CD8-positive, alpha-beta memory T cell (primary cell): Measurements from ENCODE around the gene FAF1. TPM values are rescaled to one million over a fixed set of nuclear protein-coding genes. Genes with fewer than 3 reads are reported as not detected.

Experiments
- CTCF ChIA-PET: fragments of 350-600 bp; sonication (Branson Sonifier 250); formaldehyde crosslinking; loops from one replicate; lab custom pipeline; 2021; ENCODE audit warnings: antibody characterized with exemption; lab: Charles Lee
- POLR2A ChIA-PET: fragments of 350-600 bp; sonication (Branson Sonifier 250); formaldehyde crosslinking; loops from one replicate; lab custom pipeline; 2021; ENCODE audit warnings: antibody characterized with exemption; lab: Charles Lee
- DNase-seq, 5 donors: peaks; one replicate each; pipeline versions ENCODE4 v3.0.0 to v3.0.0-alpha.2; 2020 to 2022; ENCODE audit warnings: mixed read lengths in 1 of 5
- H3K27ac ChIP-seq: one replicate; pipeline ENCODE4 v1.7.0; 2013; ENCODE audit warnings: low read depth, mild to moderate bottlenecking, low read length, moderate library complexity
- H3K27me3 ChIP-seq: 2 replicates; pipeline ENCODE4 v1.7.0; 2013; ENCODE audit warnings: low read length, mild to moderate bottlenecking; ENCODE audit not compliant: insufficient read depth, poor library complexity, severe bottlenecking
- H3K36me3 ChIP-seq: 2 replicates; pipeline ENCODE4 v1.7.0; 2013; ENCODE audit warnings: mild to moderate bottlenecking, low read length, moderate library complexity; ENCODE audit not compliant: insufficient read depth
- H3K4me1 ChIP-seq: 2 replicates; pipeline ENCODE4 v1.7.0; 2013; ENCODE audit warnings: mild to moderate bottlenecking, low read length, moderate library complexity; ENCODE audit not compliant: insufficient read depth
- H3K4me3 ChIP-seq: 2 replicates; pipeline ENCODE4 v1.7.0; 2013; ENCODE audit warnings: mild to moderate bottlenecking, low read length
- H3K9me3 ChIP-seq: 2 replicates; pipeline ENCODE4 v1.7.0; 2013; ENCODE audit warnings: mild to moderate bottlenecking, low read length
- H3K27ac Mint-ChIP-seq, 8 donors: one replicate each; pipeline ENCODE4 v1.8.0; 2020 to 2021; ENCODE audit warnings: mixed read lengths in 8 of 8, mild to moderate bottlenecking in 6 of 8, inconsistent platforms in 3 of 8, moderate library complexity in 3 of 8
- H3K27me3 Mint-ChIP-seq, 2 donors: one replicate each; pipeline ENCODE4 v1.8.0; 2020 to 2021; ENCODE audit warnings: mixed read lengths in 2 of 2, mild to moderate bottlenecking in 1 of 2, moderate library complexity in 1 of 2
- H3K36me3 Mint-ChIP-seq, 3 donors: one replicate each; pipeline ENCODE4 v1.8.0; 2020 to 2021; ENCODE audit warnings: mixed read lengths in 3 of 3, inconsistent platforms in 1 of 3, mild to moderate bottlenecking in 1 of 3
- H3K4me1 Mint-ChIP-seq, 3 donors: one replicate each; pipeline ENCODE4 v1.8.0; 2020 to 2021; ENCODE audit warnings: mixed read lengths in 3 of 3, inconsistent platforms in 1 of 3, mild to moderate bottlenecking in 1 of 3
- H3K4me3 Mint-ChIP-seq, 7 donors: one replicate each; pipeline ENCODE4 v1.8.0; 2020 to 2021; ENCODE audit warnings: mixed read lengths in 7 of 7, mild to moderate bottlenecking in 6 of 7, moderate library complexity in 4 of 7, inconsistent platforms in 2 of 7
- H3K9me3 Mint-ChIP-seq, 5 donors: one replicate each; pipeline ENCODE4 v1.8.0; 2020 to 2022; ENCODE audit warnings: mixed read lengths in 5 of 5, mild to moderate bottlenecking in 3 of 5, moderate library complexity in 2 of 5, inconsistent platforms in 1 of 5
- polyA plus RNA-seq: library from polyadenylated mRNA; unstranded; fragments of 300-500 nt; fragmentation: Illumina TruSeq; gene quantifications from one replicate; pipeline ENCODE4 v1.2.3, GENCODE V29; 2021
- total RNA-seq, 2 experiments: library from RNA; stranded (reverse); gene quantifications; one replicate each; pipeline ENCODE4 v1.2.3, GENCODE V29; 2021

Gene FAF1
- total and polyA plus RNA-seq, 3 experiments from 2014 or later, result 66.4 to 87.1 (median 78.2) TPM

DNA sequence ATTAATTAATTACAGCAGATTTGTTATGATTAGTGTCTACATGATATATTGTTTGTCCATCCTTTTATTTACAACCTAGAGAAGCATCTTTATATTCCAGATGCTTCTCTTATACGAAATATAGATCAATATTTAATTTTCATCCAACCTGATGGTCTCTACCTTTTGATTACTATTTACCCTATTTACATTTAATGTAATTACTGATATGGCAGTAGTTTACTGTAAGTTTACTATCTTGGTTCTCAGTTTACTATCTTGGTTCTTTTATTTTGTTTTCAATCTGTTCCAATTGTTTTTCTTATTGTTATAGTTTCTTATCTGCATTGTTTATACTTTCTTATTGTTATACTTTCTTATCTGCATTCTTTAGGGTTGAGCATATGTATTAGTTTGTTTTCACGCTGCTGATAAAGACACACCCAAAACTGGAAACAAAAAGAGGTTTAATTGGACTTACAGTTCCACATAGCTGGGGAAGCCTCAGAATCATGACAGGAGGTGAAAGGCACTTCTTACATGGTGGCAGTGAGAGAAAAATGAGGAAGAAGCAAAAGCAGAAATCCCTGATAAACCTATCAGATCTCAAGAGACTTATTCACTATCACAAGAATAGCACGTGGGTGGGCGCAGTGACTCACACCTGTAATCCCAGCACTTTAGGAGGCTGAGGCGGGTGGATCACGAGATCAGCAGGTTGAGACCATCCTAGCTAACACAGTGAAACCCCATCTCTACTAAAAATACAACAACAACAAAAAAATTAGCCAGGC, 28.9 kb downstream of the FAF1 start:
- peaks cover 3 to 6% (median 5%) of the 10 kb centered on the region in 3 donors for H3K36me3 Mint-ChIP-seq
- Histone ChIP-seq H3K36me3 (no peaks in the 10 kb centered on the region), H3K27ac (no peak overlapping the region), H3K27me3 (no peaks in the 10 kb centered on the region), H3K4me3 (no peak overlapping the region), H3K9me3 (no peaks in the 10 kb centered on the region), H3K4me1 (no peaks in the 10 kb centered on the region)
- H3K27me3 Mint-ChIP-seq, result no peaks in the 10 kb centered on the region
- H3K27ac Mint-ChIP-seq, result peak overlapping the region in 3 of 8 donors; percentile 13 to 48 (median 46)
- ChIA-PET POLR2A (no interaction called here), CTCF (no interaction called here)
- peaks cover 28 to 41% (median 40%) of the 10 kb centered on the region in 3 donors for H3K4me1 Mint-ChIP-seq
- DNase-seq, result no peak
- H3K9me3 Mint-ChIP-seq, result no peaks in the 10 kb centered on the region
- no peak overlapping the region for H3K4me3 Mint-ChIP-seq

- Mint-ChIP-seq H3K36me3 (peaks cover 5 to 7% (median 6%) of the 10 kb centered on the region in 3 donors), H3K4me1 (peaks cover 30 to 42% (median 39%) of the 10 kb centered on the region in 3 donors), H3K9me3 (no peaks in the 10 kb centered on the region), H3K4me3 (no peak overlapping the region), H3K27ac (peak overlapping the region in 1 of 8 donors; percentile 36), H3K27me3 (no peaks in the 10 kb centered on the region)
- H3K27ac ChIP-seq, result no peak overlapping the region
- CTCF ChIA-PET, result interaction anchor here (0.7 to 2.5 kb wide), 12 partner anchors 8 to 262 kb away, joined by 3 to 14 read pairs (median 4); partner anchors contain the start of gene CDKN2C
- no peaks in the 10 kb centered on the region for H3K36me3 ChIP-seq
- no peak for DNase-seq
- H3K27me3 ChIP-seq, result no peaks in the 10 kb centered on the region
- H3K9me3 ChIP-seq, result no peaks in the 10 kb centered on the region
- POLR2A ChIA-PET, result interaction anchor here (1.1 to 1.3 kb wide), 2 partner anchors 31 to 38 kb away, joined by 3 to 4 read pairs; partner anchors contain the start of gene FAF1
- H3K4me3 ChIP-seq, result no peak overlapping the region
- no peaks in the 10 kb centered on the region for H3K4me1 ChIP-seq
Measured at GRCh38 chr1:50930193-50930592, 29.9 kb downstream of the FAF1 start.

- no peak overlapping the region for H3K27ac ChIP-seq
- DNase-seq, result peak in 1 of 5 donors; percentile 17
- H3K9me3 ChIP-seq, result no peaks in the 10 kb centered on the region
- Mint-ChIP-seq H3K27ac (no peak overlapping the region), H3K4me3 (no peak overlapping the region), H3K36me3 (peaks cover 5 to 8% (median 7%) of the 10 kb centered on the region in 3 donors), H3K4me1 (peaks cover 30 to 43% (median 40%) of the 10 kb centered on the region in 3 donors), H3K9me3 (no peaks in the 10 kb centered on the region), H3K27me3 (no peaks in the 10 kb centered on the region)
- CTCF ChIA-PET, result interaction anchor here (0.5 to 2.5 kb wide), 15 partner anchors 9 to 262 kb away, joined by 3 to 14 read pairs (median 4); partner anchors contain the start of gene CDKN2C
- H3K4me3 ChIP-seq, result no peak overlapping the region
- no peaks in the 10 kb centered on the region for H3K36me3 ChIP-seq
- POLR2A ChIA-PET, result interaction anchor here (1.1 to 1.3 kb wide), 2 partner anchors 31 to 39 kb away, joined by 3 to 4 read pairs; partner anchors contain the start of gene FAF1
- H3K4me1 ChIP-seq, result no peaks in the 10 kb centered on the region
- H3K27me3 ChIP-seq, result no peaks in the 10 kb centered on the region
Measured at GRCh38 chr1:50929376-50929958, 30.6 kb downstream of the FAF1 start.

DNA sequence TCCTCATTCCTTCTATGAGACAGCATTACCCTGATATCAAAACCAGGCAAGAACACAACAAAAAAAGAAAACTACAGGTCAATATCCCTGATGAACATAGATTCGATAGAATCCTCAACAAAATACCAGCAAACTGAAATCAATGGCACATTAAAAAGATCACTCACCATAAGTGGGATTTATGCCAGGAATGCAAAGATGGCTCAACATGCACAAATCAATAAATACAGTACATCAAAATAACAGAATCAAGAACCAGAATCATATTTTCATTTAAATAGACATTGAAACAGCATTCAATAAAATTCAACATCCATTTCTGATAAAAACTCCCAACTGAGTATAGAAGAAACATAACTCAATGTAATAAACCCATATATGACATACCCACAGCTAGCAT, 36.5 kb downstream of the FAF1 start:
- Mint-ChIP-seq H3K27me3 (no peaks in the 10 kb centered on the region), H3K27ac (peak overlapping the region in 1 of 8 donors; percentile 19), H3K9me3 (peaks cover 0 to 13% (median 12%) of the 10 kb centered on the region in 5 donors), H3K4me3 (no peak overlapping the region), H3K36me3 (peaks cover 11 to 41% (median 13%) of the 10 kb centered on the region in 3 donors), H3K4me1 (peaks cover 23 to 43% (median 30%) of the 10 kb centered on the region in 3 donors)
- Histone ChIP-seq H3K9me3 (no peaks in the 10 kb centered on the region), H3K4me3 (no peak overlapping the region), H3K27me3 (no peaks in the 10 kb centered on the region), H3K27ac (no peak overlapping the region), H3K36me3 (no peaks in the 10 kb centered on the region), H3K4me1 (no peaks in the 10 kb centered on the region)
- DNase-seq, result no peak
- CTCF ChIA-PET, result no interaction called here
- POLR2A ChIA-PET, result no interaction called here

DNA sequence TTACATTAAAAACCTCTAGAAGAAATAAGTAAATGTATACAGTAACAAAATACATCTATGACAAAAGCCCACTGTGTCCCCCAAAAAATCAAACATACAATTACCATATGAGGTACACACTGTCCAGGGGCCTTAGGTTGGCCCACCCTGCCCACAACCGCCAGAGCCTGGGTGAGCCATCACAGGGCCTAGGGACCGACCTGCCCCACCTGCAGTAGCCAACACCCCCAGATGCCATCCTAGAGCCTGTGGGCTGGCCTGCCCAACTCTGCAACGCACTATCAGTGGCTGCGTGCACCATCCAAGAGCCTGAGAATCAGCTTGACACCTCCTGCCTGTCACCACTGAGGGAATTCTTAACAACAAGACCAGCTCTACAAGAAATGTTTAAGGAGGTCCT, 39.0 kb downstream of the FAF1 start:
- Histone ChIP-seq H3K9me3 (no peaks in the 10 kb centered on the region), H3K27me3 (no peaks in the 10 kb centered on the region), H3K4me3 (no peak overlapping the region), H3K27ac (no peak overlapping the region), H3K4me1 (no peaks in the 10 kb centered on the region), H3K36me3 (no peaks in the 10 kb centered on the region)
- Mint-ChIP-seq H3K36me3 (peaks cover 7 to 38% (median 12%) of the 10 kb centered on the region in 3 donors), H3K4me1 (peaks cover 28 to 60% (median 40%) of the 10 kb centered on the region in 3 donors), H3K27me3 (no peaks in the 10 kb centered on the region), H3K27ac (no peak overlapping the region), H3K4me3 (no peak overlapping the region), H3K9me3 (peaks cover 0 to 13% (median 12%) of the 10 kb centered on the region in 5 donors)
- ChIA-PET CTCF (no interaction called here), POLR2A (no interaction called here)
- DNase-seq, result no peak

GRCh38 chr1:50920409-50920808, 39.7 kb downstream of the FAF1 start:
- no peak overlapping the region for H3K4me3 ChIP-seq
- no peaks in the 10 kb centered on the region for H3K27me3 Mint-ChIP-seq
- CTCF ChIA-PET, result no interaction called here
- POLR2A ChIA-PET, result no interaction called here
- peaks cover 28 to 62% (median 39%) of the 10 kb centered on the region in 3 donors for H3K4me1 Mint-ChIP-seq
- H3K4me1 ChIP-seq, result no peaks in the 10 kb centered on the region
- H3K9me3 Mint-ChIP-seq, result peaks cover 0 to 13% (median 12%) of the 10 kb centered on the region in 5 donors
- H3K4me3 Mint-ChIP-seq, result no peak overlapping the region
- H3K27me3 ChIP-seq, result no peaks in the 10 kb centered on the region
- H3K27ac Mint-ChIP-seq, result no peak overlapping the region
- no peaks in the 10 kb centered on the region for H3K36me3 ChIP-seq
- H3K9me3 ChIP-seq, result no peaks in the 10 kb centered on the region
- H3K36me3 Mint-ChIP-seq, result peaks cover 7 to 36% (median 12%) of the 10 kb centered on the region in 3 donors
- no peak for DNase-seq
- H3K27ac ChIP-seq, result no peak overlapping the region

- Histone ChIP-seq H3K27ac (no peak overlapping the region), H3K4me1 (no peaks in the 10 kb centered on the region), H3K27me3 (no peaks in the 10 kb centered on the region), H3K9me3 (no peaks in the 10 kb centered on the region), H3K36me3 (no peaks in the 10 kb centered on the region), H3K4me3 (no peak overlapping the region)
- peaks cover 5 to 13% (median 7%) of the 10 kb centered on the region in 3 donors for H3K36me3 Mint-ChIP-seq
- POLR2A ChIA-PET, result no interaction called here
- no peaks in the 10 kb centered on the region for H3K9me3 Mint-ChIP-seq
- H3K4me3 Mint-ChIP-seq, result no peak overlapping the region
- CTCF ChIA-PET, result interaction anchor here (1.0 kb wide), 1 partner anchor 12 kb away, joined by 3 read pairs; no protein-coding TSS in a partner anchor
- H3K27me3 Mint-ChIP-seq, result no peaks in the 10 kb centered on the region
- no peak for DNase-seq
- peaks cover 23 to 50% (median 45%) of the 10 kb centered on the region in 3 donors for H3K4me1 Mint-ChIP-seq
- H3K27ac Mint-ChIP-seq, result no peak overlapping the region
Measured at GRCh38 chr1:50917138-50918137, 42.6 kb downstream of the FAF1 start.
